GM12878 (cell line): ENCODE measurements around the gene SLC28A1. TPM values are rescaled to one million over a fixed set of nuclear protein-coding genes. Genes with fewer than 3 reads are reported as not detected.

Experiments used
- ATAC-seq: fragments of 200-7000 bp; cut with Tn5 transposase; 3 replicates; pipeline ENCODE4 v1.9.1; 2020; ENCODE audit warnings: mild to moderate bottlenecking, moderate library complexity
- BruUV-seq: library from RNA; stranded (reverse); fragments of 400-500 nt; replicated peaks from 2 replicates; lab custom pipeline; 2021; lab: Mats Ljungman, UMichigan
- CTCF ChIA-PET: fragments of 300-600 bp; sonication (Branson Sonifier 250); formaldehyde crosslinking; extraction: SDS; loops from one replicate; lab custom pipeline; 2021; ENCODE audit warnings: inconsistent platforms; lab: Yijun Ruan, JAX
- POLR2A ChIA-PET: fragments of 350-600 bp; formaldehyde crosslinking; extraction: SDS; loops from one replicate; lab custom pipeline; 2021; ENCODE audit warnings: inconsistent platforms; lab: Charles Lee
- RAD21 ChIA-PET: fragments of 300-600 bp; sonication (Branson Sonifier 250); formaldehyde crosslinking; loops from one replicate; lab custom pipeline; 2023; ENCODE audit warnings: antibody characterized with exemption; ENCODE audit not compliant: unreplicated experiment; lab: Charles Lee
- SMC1A ChIA-PET: fragments of 300-600 bp; sonication (Branson Sonifier 250); formaldehyde crosslinking; loops from one replicate; lab custom pipeline; 2023; ENCODE audit not compliant: unreplicated experiment, uncharacterized antibody; lab: Charles Lee
- DNase-seq: peaks from one replicate; pipeline ENCODE4 v3.0.0-alpha.2; 2011; ENCODE audit warnings: low read depth, low spot score
- FAIRE-seq: peaks from 3 replicates; lab custom pipeline; 2011; peaks lifted over from hg19 to GRCh38; lab: Jason Lieb, UNC
- H2AFZ ChIP-seq: 2 replicates; pipeline ENCODE4 v1.6.0; 2011; ENCODE audit warnings: low read depth, low read length, control low read depth; ENCODE audit not compliant: control insufficient read depth
- H3K27ac ChIP-seq: 2 replicates; pipeline ENCODE4 v1.5.1; 2011; ENCODE audit warnings: control low read depth; ENCODE audit not compliant: control insufficient read depth, insufficient read depth
- H3K27me3 ChIP-seq, 2 experiments: replicated peaks in 1 of 2; 2 replicates each; pipeline versions ENCODE4 v1.6.0 to v1.6.1; 2011; ENCODE audit warnings: low read length in 1 of 2; ENCODE audit not compliant: control insufficient read depth in 2 of 2, insufficient read depth in 2 of 2
- H3K36me3 ChIP-seq, 2 experiments: 2 replicates each; pipeline ENCODE4 v1.5.1; 2011; ENCODE audit warnings: low read length in 1 of 2; ENCODE audit not compliant: control insufficient read depth in 2 of 2, insufficient read depth in 2 of 2
- H3K4me1 ChIP-seq: 2 replicates; pipeline ENCODE4 v1.6.1; 2011; ENCODE audit warnings: mild to moderate bottlenecking, low read length, moderate library complexity, mixed read lengths; ENCODE audit not compliant: control insufficient read depth, insufficient read depth
- H3K4me2 ChIP-seq: 2 replicates; pipeline ENCODE4 v1.6.0; 2011; ENCODE audit warnings: control low read depth; ENCODE audit not compliant: control insufficient read depth, insufficient read depth
- H3K4me3 ChIP-seq: fragments of 200-600 bp; sonication (generic); 2 replicates; pipeline ENCODE4 v1.5.1; 2016
- H3K79me2 ChIP-seq: 2 replicates; pipeline ENCODE4 v1.6.0; 2011; ENCODE audit warnings: low read length; ENCODE audit not compliant: control insufficient read depth, insufficient read depth
- H3K9ac ChIP-seq: 2 replicates; pipeline ENCODE4 v1.8.0; 2011; ENCODE audit warnings: low read length, control low read depth, mixed read lengths; ENCODE audit not compliant: control insufficient read depth, insufficient read depth
- H3K9me3 ChIP-seq: replicated peaks from 3 replicates; pipeline ENCODE4 v1.5.1; 2011; ENCODE audit warnings: mild to moderate bottlenecking, low read length; ENCODE audit not compliant: control insufficient read depth, insufficient read depth
- H4K20me1 ChIP-seq: 2 replicates; pipeline ENCODE4 v1.6.0; 2011; ENCODE audit not compliant: control insufficient read depth, insufficient read depth
- ASH2L ChIP-seq: fragments of 300-600, 200-600 bp; sonication (generic); IDR thresholded peaks from 2 replicates; pipeline ENCODE4 v1.6.1; 2017; ENCODE audit warnings: low read depth, mild to moderate bottlenecking, borderline replicate concordance
- BHLHE40 ChIP-seq, 2 experiments: fragments of 450-650 bp in 1 of 2; IDR thresholded peaks; 2 replicates each; pipeline ENCODE4 v1.6.1; 2011 to 2017; ENCODE audit warnings: low read depth in 2 of 2, borderline replicate concordance in 1 of 2, improper control_type of control experiment in 1 of 2, low read length in 1 of 2, mild to moderate bottlenecking in 1 of 2
- E2F8 ChIP-seq: fragments of 450-650 bp; IDR thresholded peaks from 2 replicates; pipeline ENCODE4 v1.6.1; 2018; ENCODE audit warnings: mild to moderate bottlenecking, low read depth, moderate library complexity; ENCODE audit not compliant: partially characterized antibody
- HDAC6 ChIP-seq: fragments of 200-600 bp; sonication (generic); IDR thresholded peaks from one replicate; pipeline ENCODE4 v1.8.0; 2017; ENCODE audit warnings: antibody characterized with exemption; ENCODE audit not compliant: unreplicated experiment
- IRF3 ChIP-seq: fragments of 450-650 bp; IDR thresholded peaks from 2 replicates; pipeline ENCODE4 v1.6.1; 2014; ENCODE audit warnings: mild to moderate bottlenecking
- NRF1 ChIP-seq: conservative IDR thresholded peaks from 2 replicates; pipeline ENCODE4 v1.6.1; 2011; ENCODE audit warnings: mild to moderate bottlenecking, low read depth, low read length, improper control_type of control experiment
- SKIL ChIP-seq: fragments of 450-650 bp; IDR thresholded peaks from 2 replicates; pipeline ENCODE4 v1.6.1; 2017; ENCODE audit warnings: mild to moderate bottlenecking, low read depth, inconsistent platforms; ENCODE audit not compliant: poor library complexity, severe bottlenecking
- SMAD5 ChIP-seq: IDR thresholded peaks from 2 replicates; pipeline ENCODE4 v1.6.1; 2016; ENCODE audit warnings: antibody characterized with exemption, low read depth
- SMC3 ChIP-seq: IDR thresholded peaks from 2 replicates; pipeline ENCODE4 v1.6.1; 2011; ENCODE audit warnings: low read length, improper control_type of control experiment, borderline replicate concordance
- TCF3 ChIP-seq: IDR thresholded peaks from 2 replicates; pipeline ENCODE4 v1.6.1; 2012; ENCODE audit warnings: low read depth, mild to moderate bottlenecking, low read length, borderline replicate concordance; ENCODE audit not compliant: insufficient read depth
- ZZZ3 ChIP-seq: IDR thresholded peaks from 2 replicates; pipeline ENCODE4 v1.6.1; 2011; ENCODE audit warnings: low read depth; ENCODE audit not compliant: control insufficient read depth, insufficient read length
- in situ Hi-C: fragments of 300-500 bp; cut with MboI; formaldehyde crosslinking; loops from 9 replicates; pipeline ENCODE4 v1.14.3; 2018; ENCODE audit warnings: mixed read lengths
- intact Hi-C: fragments of 100-400 bp; cut with micrococcal nuclease; formaldehyde crosslinking; loops from one replicate; pipeline ENCODE4 v1.14.2; 2022; ENCODE audit not compliant: unreplicated experiment
- polyA plus RNA-seq, 11 experiments: library from polyadenylated mRNA; depleted of rRNA in 4 of 11; unstranded in 6 of 11; stranded (reverse) in 5 of 11; fragments of >200 nt; fragmentation: Nextera tagmentation in 4 of 11; fragmentation: Illumina TruSeq in 1 of 11; extraction: Ambion mirVana in 4 of 11; extraction: Trizol in 1 of 11; gene quantifications; 1 replicate in 1 of 11; 2 replicates in 10 of 11; pipeline versions ENCODE4 v1.2.1 to v1.2.3, GENCODE V29; 2011 to 2016; ENCODE audit warnings: inconsistent platforms in 2 of 11, missing spikeins in 2 of 11, low read depth in 1 of 11
- total RNA-seq, 4 experiments: library from RNA; depleted of rRNA in 3 of 4; stranded (reverse); fragments of >200 nt in 3 of 4; fragmentation: Illumina TruSeq in 1 of 4; extraction: Trizol in 1 of 4; gene quantifications; 2 replicates each; pipeline versions ENCODE4 v1.2.1 to v1.2.3, GENCODE V29; 2013 to 2021

SLC28A1 gene
- total and polyA plus RNA-seq, 10 of the 15 experiments (the other 5 are each of a cell fraction or from before 2014, with no cell fraction given): not detected

GRCh38 chr15:84876269-84876668 lies 8.2 kb upstream of the SLC28A1 start:
- RAD21 ChIA-PET: interaction anchor here (1.0 to 2.3 kb wide), 3 partner anchors 14 to 288 kb away, joined by 3 to 9 read pairs (median 8); partner anchors contain the start of gene WDR73
- ATAC-seq (no peak), FAIRE-seq (no peak)
- intact Hi-C loops (no loop called here), in situ Hi-C loops (loop anchor here (5.0 kb wide), 1 partner anchor 284 kb away; no protein-coding TSS in a partner anchor)
- BruUV-seq: no TSS peak
- TF ChIP-seq TCF3 (no peak), SMC3 (no peak), BHLHE40 (IDR thresholded peaks at IDR 0.05; ENCODE audit: borderline replicate concordance in 1 of 2, low read depth in 2 of 2, low read length in 1 of 2) (no peak), NRF1 (no peak), SKIL (no peak), ZZZ3 (no peak), IRF3 (no peak), SMAD5 (no peak), HDAC6 (no peak), ASH2L (no peak), E2F8 (no peak)
- TF ChIP-seq, all 136 proteins: peak for 0
- DNase-seq: no peak
- Histone ChIP-seq H3K4me1 (no peaks in the 10 kb centered on the region), H3K4me2 (no peak overlapping the region), H2AFZ (no peak overlapping the region), H3K27me3 (peaks cover 0 to 2% of the 10 kb centered on the region in 2 experiments; a peak in 1 of 4 replicates), H3K27ac (no peak overlapping the region), H3K4me3 (no peak overlapping the region), H4K20me1 (no peaks in the 10 kb centered on the region), H3K9ac (no peak overlapping the region), H3K9me3 (no peaks in the 10 kb centered on the region), H3K36me3 (no peaks in the 10 kb centered on the region), H3K79me2 (no peaks in the 10 kb centered on the region)
- CTCF ChIA-PET: interaction anchor here (0.6 to 3.9 kb wide), 10 partner anchors 55 to 305 kb away, joined by 3 to 42 read pairs (median 4); partner anchors contain the start of gene WDR73
- SMC1A ChIA-PET: interaction anchor here (0.6 to 3.1 kb wide), 5 partner anchors 10 to 289 kb away, joined by 3 to 11 read pairs (median 4); no protein-coding TSS in a partner anchor
- POLR2A ChIA-PET: interaction anchor here (0.7 kb wide), 1 partner anchor 67 kb away, joined by 3 read pairs; no protein-coding TSS in a partner anchor
